A673 (cell line): ENCODE measurements around the gene FGF22. TPM values are rescaled to one million over a fixed set of nuclear protein-coding genes. Genes with fewer than 3 reads are reported as not detected.

Experiments
- BruUV-seq: library from RNA; stranded (reverse); fragments of 400-500 nt; replicated peaks from 2 replicates; lab custom pipeline; 2021; lab: Mats Ljungman, UMichigan
- CTCF ChIA-PET: fragments of 300-600 bp; sonication (Branson Sonifier 250); formaldehyde crosslinking; loops from one replicate; lab custom pipeline; 2022; ENCODE audit warnings: antibody characterized with exemption; lab: Charles Lee
- POLR2A ChIA-PET: fragments of 300-600 bp; sonication (Branson Sonifier 250); formaldehyde crosslinking; loops from one replicate; lab custom pipeline; 2022; ENCODE audit warnings: antibody characterized with exemption; ENCODE audit not compliant: low non-redundant PET; lab: Charles Lee
- DNase-seq: peaks from one replicate; pipeline ENCODE4 v3.0.0-alpha.2; 2015; ENCODE audit warnings: low spot score
- H3K27ac ChIP-seq: fragments of 200-600 bp; sonication (generic); 2 replicates; pipeline ENCODE4 v1.5.1; 2016; ENCODE audit warnings: mixed run types, low read depth, mild to moderate bottlenecking, mixed read lengths, antibody characterized with exemption, low read length; ENCODE audit not compliant: poor library complexity, severe bottlenecking
- H3K27me3 ChIP-seq: fragments of 200-600 bp; sonication (generic); replicated peaks from 2 replicates; pipeline ENCODE4 v1.6.1; 2017; ENCODE audit warnings: mixed run types, low read depth, mild to moderate bottlenecking, mixed read lengths, antibody characterized with exemption, low read length; ENCODE audit not compliant: insufficient read depth, poor library complexity
- H3K36me3 ChIP-seq: fragments of 200-600 bp; sonication (generic); 2 replicates; pipeline ENCODE4 v1.6.1; 2016; ENCODE audit warnings: mixed run types, mild to moderate bottlenecking, mixed read lengths, antibody characterized with exemption, low read length; ENCODE audit not compliant: insufficient read depth, poor library complexity, severe bottlenecking
- H3K4me1 ChIP-seq: fragments of 200-600 bp; sonication (generic); 2 replicates; pipeline ENCODE4 v1.6.1; 2017; ENCODE audit warnings: mixed run types, mild to moderate bottlenecking, mixed read lengths, antibody characterized with exemption, low read length; ENCODE audit not compliant: insufficient read depth, poor library complexity, severe bottlenecking
- H3K4me3 ChIP-seq: fragments of 200-600 bp; sonication (generic); 2 replicates; pipeline ENCODE4 v1.5.1; 2016; ENCODE audit warnings: low read depth, mixed run types, mild to moderate bottlenecking, mixed read lengths, low read length; ENCODE audit not compliant: poor library complexity, severe bottlenecking
- H3K9me3 ChIP-seq: fragments of 200-600 bp; sonication (generic); 2 replicates; pipeline ENCODE4 v1.6.1; 2016; ENCODE audit warnings: mixed run types, low read depth, mild to moderate bottlenecking, mixed read lengths, antibody characterized with exemption, low read length; ENCODE audit not compliant: poor library complexity, severe bottlenecking
- CTCF ChIP-seq: fragments of 300-800, 200-600 bp; sonication (generic); conservative IDR thresholded peaks from 2 replicates; pipeline ENCODE4 v1.5.1; 2017; ENCODE audit warnings: low read depth, mild to moderate bottlenecking, antibody characterized with exemption, low read length, moderate library complexity, mixed read lengths
- EZH2 ChIP-seq: fragments of 200-600 bp; sonication (generic); IDR thresholded peaks from 2 replicates; pipeline ENCODE4 v1.6.1; 2017; ENCODE audit warnings: borderline replicate concordance, low read depth, mild to moderate bottlenecking, mixed read lengths, antibody characterized with exemption, low read length; ENCODE audit not compliant: poor library complexity, severe bottlenecking
- intact Hi-C: fragments of 100-400 bp; cut with micrococcal nuclease; formaldehyde crosslinking; loops from one replicate; pipeline ENCODE4 v1.10.0; 2022; ENCODE audit not compliant: unreplicated experiment
- total RNA-seq: library from RNA; stranded (reverse); gene quantifications from 2 replicates; pipeline ENCODE4 v1.2.3, GENCODE V29; 2021

FGF22 gene
- total RNA-seq, 1 experiment from 2014 or later = 0.19 TPM

GRCh38 chr19:644363-644762 is 4.7 kb downstream of the FGF22 start:
- POLR2A ChIA-PET = no interaction called here
- no peak overlapping the region for H3K4me3 ChIP-seq
- intact Hi-C loops = no loop called here
- no peaks in the 10 kb centered on the region for H3K4me1 ChIP-seq
- peaks cover 39% of the 10 kb centered on the region for H3K36me3 ChIP-seq
- no TSS peak for BruUV-seq
- TF ChIP-seq EZH2 (no peak), CTCF (no peak)
- CTCF ChIA-PET = no interaction called here
- no peaks in the 10 kb centered on the region for H3K27me3 ChIP-seq
- H3K9me3 ChIP-seq = no peaks in the 10 kb centered on the region
- no peak for DNase-seq
- H3K27ac ChIP-seq = no peak overlapping the region

- CTCF ChIA-PET = no interaction called here
- POLR2A ChIA-PET = no interaction called here
- Histone ChIP-seq H3K4me1 (no peaks in the 10 kb centered on the region), H3K4me3 (no peak overlapping the region), H3K9me3 (no peaks in the 10 kb centered on the region), H3K27ac (no peak overlapping the region), H3K27me3 (no peaks in the 10 kb centered on the region), H3K36me3 (peaks cover 43% of the 10 kb centered on the region)
- BruUV-seq = no TSS peak
- TF ChIP-seq CTCF = no peak
- no peak for TF ChIP-seq EZH2
- DNase-seq = no peak
- intact Hi-C loops = no loop called here
Measured at GRCh38 chr19:644789-645188, 5.1 kb downstream of the FGF22 start.

GRCh38 chr19:645912-646778 is 6.5 kb downstream of the FGF22 start:
- Histone ChIP-seq H3K27ac (no peak overlapping the region), H3K4me1 (no peaks in the 10 kb centered on the region), H3K4me3 (no peak overlapping the region), H3K36me3 (peaks cover 50% of the 10 kb centered on the region), H3K9me3 (no peaks in the 10 kb centered on the region), H3K27me3 (no peaks in the 10 kb centered on the region)
- no TSS peak for BruUV-seq
- intact Hi-C loops = no loop called here
- no peak for TF ChIP-seq EZH2
- TF ChIP-seq CTCF = no peak
- ChIA-PET CTCF (no interaction called here), POLR2A (no interaction called here)
- no peak for DNase-seq
